ENCODE measurements around the gene CDK6.
"Not testable (repeated sequence)": the region's sequence is repeated elsewhere in the genome, so short reads cannot be mapped to it uniquely, and the experiment has no call there.

CDK6 gene

GRCh38 chr7:92836489-92836999 lies at the start of gene CDK6:
TSS of gene CDK6 (minus strand) at chr7:92836573. CDS start at chr7:92833323, 3,250 bp downstream.
- peak; percentile 41 for DNase-seq

- DNase-seq, result not testable (repeated sequence)
Measured at GRCh38 chr7:92886039-92886438, 49.7 kb upstream of the CDK6 start.

- DNase-seq, result no peak
Measured at GRCh38 chr7:92884218-92884617, 47.8 kb upstream of the CDK6 start.

GRCh38 chr7:92882760-92883159 lies 46.4 kb upstream of the CDK6 start:
- DNase-seq, result no peak

- DNase-seq, result no peak
Measured at GRCh38 chr7:92881091-92881485, 44.7 kb upstream of the CDK6 start.

GRCh38 chr7:92880212-92881090 lies 44.1 kb upstream of the CDK6 start:
- DNase-seq, result no peak

GRCh38 chr7:92877367-92877766 lies 41.0 kb upstream of the CDK6 start:
- DNase-seq, result no peak

- no peak for DNase-seq
Measured at GRCh38 chr7:92876836-92877235, 40.5 kb upstream of the CDK6 start.

GRCh38 chr7:92875719-92876118 lies 39.3 kb upstream of the CDK6 start:
- no peak for DNase-seq

- no peak for DNase-seq
Measured at GRCh38 chr7:92875173-92875572, 38.8 kb upstream of the CDK6 start.

- no peak for DNase-seq
Measured at GRCh38 chr7:92874567-92874966, 38.2 kb upstream of the CDK6 start.

GRCh38 chr7:92873776-92874175 lies 37.4 kb upstream of the CDK6 start:
- no peak for DNase-seq

- DNase-seq, result no peak
Measured at GRCh38 chr7:92872701-92873100, 36.3 kb upstream of the CDK6 start.

- no peak for DNase-seq
Measured at GRCh38 chr7:92868683-92869293, 32.4 kb upstream of the CDK6 start.

- not testable (repeated sequence) for DNase-seq
Measured at GRCh38 chr7:92864169-92864568, 27.8 kb upstream of the CDK6 start.

- DNase-seq, result no peak
Measured at GRCh38 chr7:92856436-92856835, 20.1 kb upstream of the CDK6 start.

- DNase-seq, result no peak
Measured at GRCh38 chr7:92854501-92855238, 18.3 kb upstream of the CDK6 start.

GRCh38 chr7:92851732-92852131 lies 15.4 kb upstream of the CDK6 start:
- no peak for DNase-seq

GRCh38 chr7:92850516-92850915 lies 14.1 kb upstream of the CDK6 start:
- DNase-seq, result no peak

- no peak for DNase-seq
Measured at GRCh38 chr7:92849322-92849721, 12.9 kb upstream of the CDK6 start.

GRCh38 chr7:92848851-92849250 lies 12.5 kb upstream of the CDK6 start:
- DNase-seq, result no peak

- DNase-seq, result no peak
Measured at GRCh38 chr7:92848441-92848840, 12.1 kb upstream of the CDK6 start.

GRCh38 chr7:92847305-92847704 lies 10.9 kb upstream of the CDK6 start:
- no peak for DNase-seq

- no peak for DNase-seq
Measured at GRCh38 chr7:92845736-92846135, 9.4 kb upstream of the CDK6 start.

Data from activated CD4-positive, alpha-beta T cell treated with anti-CD3 and anti-CD28 coated beads for 1 hour (primary cell).